ENCODE data around the gene DSP.

The DSP gene

GRCh38 chr6:7591770-7592169, 50.3 kb downstream of the DSP start:
- DNase-seq (ENCODE audit: low read depth, low spot score): no peak

- no peak for DNase-seq (ENCODE audit: low read depth, low spot score)
These were observed 51.8 kb downstream of the DSP start for GRCh38 chr6:7593229-7593628.

- DNase-seq (ENCODE audit: low read depth, low spot score): no peak
These were observed 53.2 kb downstream of the DSP start for GRCh38 chr6:7594579-7595125.

GRCh38 chr6:7604003-7604402, 62.5 kb downstream of the DSP start:
- DNase-seq (ENCODE audit: low read depth, low spot score): no peak

- no peak for DNase-seq (ENCODE audit: low read depth, low spot score)
These were observed 63.0 kb downstream of the DSP start for GRCh38 chr6:7604506-7604905.

GRCh38 chr6:7615611-7616383, 74.3 kb downstream of the DSP start:
- no peak for DNase-seq (ENCODE audit: low read depth, low spot score)

- no peak for DNase-seq (ENCODE audit: low read depth, low spot score)
These were observed 76.6 kb downstream of the DSP start for GRCh38 chr6:7617801-7618764.

GRCh38 chr6:7621761-7622160, 80.3 kb downstream of the DSP start:
- DNase-seq (ENCODE audit: low read depth, low spot score): no peak

GRCh38 chr6:7624796-7625710, 83.6 kb downstream of the DSP start:
- no peak for DNase-seq (ENCODE audit: low read depth, low spot score)

- no peak for DNase-seq (ENCODE audit: low read depth, low spot score)
These were observed 87.0 kb downstream of the DSP start for GRCh38 chr6:7628479-7628878.

GRCh38 chr6:7628909-7629308, 87.4 kb downstream of the DSP start:
- DNase-seq (ENCODE audit: low read depth, low spot score): no peak

GRCh38 chr6:7629321-7629720, 87.8 kb downstream of the DSP start:
- no peak for DNase-seq (ENCODE audit: low read depth, low spot score)

- DNase-seq (ENCODE audit: low read depth, low spot score): no peak
These were observed 89.3 kb downstream of the DSP start for GRCh38 chr6:7630792-7631191.

GRCh38 chr6:7631466-7631865, 90.0 kb downstream of the DSP start:
- no peak for DNase-seq (ENCODE audit: low read depth, low spot score)

GRCh38 chr6:7632501-7633290, 91.2 kb downstream of the DSP start:
- DNase-seq (ENCODE audit: low read depth, low spot score): no peak

GRCh38 chr6:7633361-7633760, 91.9 kb downstream of the DSP start:
- DNase-seq (ENCODE audit: low read depth, low spot score): no peak

- DNase-seq (ENCODE audit: low read depth, low spot score): no peak
These were observed 94.7 kb downstream of the DSP start for GRCh38 chr6:7636151-7636550.
